ENCODE data around the gene CDKN1C.

The CDKN1C gene

DNA sequence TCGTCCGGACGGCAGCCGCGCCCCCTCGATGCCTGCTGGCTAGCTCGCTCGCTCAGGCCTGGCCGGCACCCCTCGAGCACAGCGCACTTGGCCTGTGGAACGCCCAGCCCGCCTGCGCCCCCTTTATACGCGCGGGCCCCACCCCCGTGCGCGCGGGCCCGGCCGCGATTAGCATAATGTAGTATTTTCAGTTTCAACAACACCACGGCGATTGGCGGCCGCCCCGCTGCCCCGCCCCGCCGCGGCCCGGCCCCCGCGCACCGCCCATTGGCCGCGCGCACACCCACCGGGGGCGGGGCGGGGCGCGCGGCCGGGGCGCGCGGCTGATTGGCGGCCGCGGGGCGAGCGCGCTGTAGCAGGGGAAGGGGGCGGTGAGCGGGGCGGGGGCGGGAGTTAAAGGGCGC lies at the start of gene CDKN1C:
Gene CDKN1C (minus strand): TSS at position 98 of the 404 bp plus-strand sequence. CDS start 319 bp downstream, outside the sequence.
- Mint-ChIP-seq H3K4me3 (peak within 1 kb of the TSS; percentile 80), H3K36me3 (ENCODE audit: low read depth) (no peaks in the 10 kb centered on the region), H3K27me3 (peaks cover 9% of the 10 kb centered on the region), H3K27ac (no peak within 1 kb of the TSS), H3K9me3 (no peaks in the 10 kb centered on the region), H3K4me1 (ENCODE audit: low read depth) (peaks cover 10% of the 10 kb centered on the region)

DNA sequence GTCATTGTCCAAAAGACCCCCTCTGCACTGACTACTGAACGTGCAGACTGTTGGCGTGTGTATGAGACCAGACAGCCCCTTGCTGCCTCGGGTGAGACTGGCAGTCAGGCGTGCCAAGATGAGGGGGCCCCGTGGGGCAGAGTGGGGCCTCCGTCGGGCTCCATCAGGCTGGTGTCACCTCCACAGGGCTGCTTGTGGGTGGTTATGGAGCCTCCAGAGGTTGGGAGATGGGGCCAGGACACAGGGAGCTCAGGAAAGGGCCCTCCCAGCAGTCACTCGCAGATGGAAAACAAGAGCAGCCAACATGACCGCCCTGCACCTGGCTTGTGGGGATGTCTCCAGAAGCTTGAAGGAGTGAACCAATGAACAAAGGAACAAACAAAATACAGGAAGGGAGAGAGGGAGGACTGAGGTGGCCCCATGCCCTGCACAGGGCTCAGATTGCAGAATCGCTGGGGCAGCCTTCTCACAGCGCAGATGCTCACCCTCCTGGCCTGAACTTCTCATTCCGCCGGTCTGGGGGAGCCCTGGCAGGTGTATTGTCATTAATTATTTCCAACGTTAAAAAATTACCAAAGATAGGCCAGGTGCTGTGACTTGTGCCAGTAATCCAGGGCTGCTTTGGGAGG lies 49.1 kb upstream of the CDKN1C start:
- H3K4me1 Mint-ChIP-seq (ENCODE audit: low read depth): peaks cover 22% of the 10 kb centered on the region
- peaks cover 16% of the 10 kb centered on the region for H3K9me3 Mint-ChIP-seq
- no peak overlapping the region for H3K27ac Mint-ChIP-seq
- no peak overlapping the region for H3K4me3 Mint-ChIP-seq
- no peaks in the 10 kb centered on the region for H3K27me3 Mint-ChIP-seq
- H3K36me3 Mint-ChIP-seq (ENCODE audit: low read depth): peaks cover 15% of the 10 kb centered on the region

DNA sequence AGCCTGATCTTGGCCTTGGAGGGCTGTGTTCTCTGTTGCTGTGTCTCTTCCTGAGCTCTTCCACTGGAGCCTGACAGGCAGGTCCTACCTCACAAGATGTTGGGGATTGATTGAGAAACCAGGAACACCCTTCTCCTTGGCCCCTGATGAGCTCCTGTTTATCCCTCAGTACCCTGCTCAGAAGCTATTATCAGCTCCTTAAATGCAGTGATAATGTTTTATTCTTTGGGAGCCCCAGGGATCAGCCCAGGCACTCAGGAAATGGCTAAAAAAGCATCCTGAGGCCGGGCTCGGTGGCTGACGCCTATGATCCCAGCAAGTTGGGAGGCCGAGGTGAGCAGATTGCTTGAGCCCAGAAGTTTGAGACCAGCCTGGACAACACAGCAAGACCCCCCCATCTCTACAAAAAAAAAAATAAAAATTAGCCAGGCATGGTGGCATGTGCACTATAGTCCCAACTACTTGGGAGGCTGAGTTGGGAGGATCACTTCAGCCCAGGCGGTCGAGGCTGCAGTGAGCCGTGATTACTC lies 48.5 kb upstream of the CDKN1C start:
- Mint-ChIP-seq H3K9me3 (peaks cover 16% of the 10 kb centered on the region), H3K27ac (no peak overlapping the region), H3K27me3 (peaks cover under 1% of the 10 kb centered on the region), H3K36me3 (ENCODE audit: low read depth) (peaks cover 15% of the 10 kb centered on the region), H3K4me1 (ENCODE audit: low read depth) (peaks cover 23% of the 10 kb centered on the region), H3K4me3 (no peak overlapping the region)

DNA sequence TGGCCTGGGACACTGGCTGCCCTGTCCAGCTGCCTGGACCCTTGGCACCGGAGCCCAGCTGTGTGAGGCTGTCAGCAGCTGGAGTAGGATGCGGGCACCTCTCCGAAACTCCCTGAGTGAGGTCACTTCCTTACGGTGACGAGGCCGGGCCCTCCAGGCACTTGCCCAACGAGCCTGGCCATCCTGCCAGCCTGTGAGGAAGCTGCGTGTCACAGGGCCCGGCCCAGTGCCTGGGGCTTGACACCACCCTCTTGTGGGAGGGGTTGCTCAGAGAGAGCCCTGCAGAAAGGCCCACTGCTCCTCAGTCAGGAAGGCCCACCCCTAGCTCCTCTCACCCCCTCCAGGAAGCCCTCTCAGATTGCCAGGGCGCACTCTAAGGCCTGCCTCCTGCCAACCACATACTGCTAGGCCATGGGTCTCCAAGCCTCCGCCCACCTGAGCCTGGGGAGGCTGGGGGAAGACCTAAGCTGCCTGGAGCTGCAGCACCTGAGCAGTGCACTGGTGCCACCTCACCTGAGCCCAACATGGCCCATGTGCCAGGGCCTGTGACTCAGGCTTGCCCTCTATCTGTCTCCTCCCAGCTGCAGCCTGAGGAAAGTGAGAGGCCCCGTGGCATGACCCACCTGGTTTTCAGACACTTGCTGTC lies 47.9 kb upstream of the CDKN1C start:
- no peak overlapping the region for H3K4me3 Mint-ChIP-seq
- H3K4me1 Mint-ChIP-seq (ENCODE audit: low read depth): peaks cover 26% of the 10 kb centered on the region
- H3K36me3 Mint-ChIP-seq (ENCODE audit: low read depth): peaks cover 9% of the 10 kb centered on the region
- H3K27ac Mint-ChIP-seq: no peak overlapping the region
- peaks cover 3% of the 10 kb centered on the region for H3K27me3 Mint-ChIP-seq
- H3K9me3 Mint-ChIP-seq: peaks cover 12% of the 10 kb centered on the region

DNA sequence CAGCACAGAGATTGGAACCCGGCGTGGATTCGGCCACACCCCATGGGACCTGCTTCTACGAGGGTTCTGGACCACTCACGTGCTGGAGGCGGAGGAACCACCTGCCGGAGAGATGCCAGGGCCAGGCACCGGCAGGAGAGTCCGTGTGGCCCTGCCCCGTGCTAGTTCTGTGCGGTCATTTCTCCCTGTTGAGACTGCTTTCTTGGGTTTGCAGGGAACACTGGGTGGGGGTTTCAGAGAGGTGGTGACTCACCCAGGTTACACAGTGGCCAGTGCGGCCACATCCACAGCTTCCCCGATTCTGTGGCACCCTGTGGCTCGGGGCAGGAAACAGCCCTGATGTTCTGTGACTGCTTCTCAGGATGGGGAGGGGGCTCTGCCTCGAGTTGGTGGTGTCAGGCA lies 47.3 kb upstream of the CDKN1C start:
- peaks cover 6% of the 10 kb centered on the region for H3K36me3 Mint-ChIP-seq (ENCODE audit: low read depth)
- no peak overlapping the region for H3K4me3 Mint-ChIP-seq
- no peak overlapping the region for H3K27ac Mint-ChIP-seq
- peaks cover 32% of the 10 kb centered on the region for H3K4me1 Mint-ChIP-seq (ENCODE audit: low read depth)
- peaks cover 9% of the 10 kb centered on the region for H3K27me3 Mint-ChIP-seq
- H3K9me3 Mint-ChIP-seq: peaks cover 6% of the 10 kb centered on the region

DNA sequence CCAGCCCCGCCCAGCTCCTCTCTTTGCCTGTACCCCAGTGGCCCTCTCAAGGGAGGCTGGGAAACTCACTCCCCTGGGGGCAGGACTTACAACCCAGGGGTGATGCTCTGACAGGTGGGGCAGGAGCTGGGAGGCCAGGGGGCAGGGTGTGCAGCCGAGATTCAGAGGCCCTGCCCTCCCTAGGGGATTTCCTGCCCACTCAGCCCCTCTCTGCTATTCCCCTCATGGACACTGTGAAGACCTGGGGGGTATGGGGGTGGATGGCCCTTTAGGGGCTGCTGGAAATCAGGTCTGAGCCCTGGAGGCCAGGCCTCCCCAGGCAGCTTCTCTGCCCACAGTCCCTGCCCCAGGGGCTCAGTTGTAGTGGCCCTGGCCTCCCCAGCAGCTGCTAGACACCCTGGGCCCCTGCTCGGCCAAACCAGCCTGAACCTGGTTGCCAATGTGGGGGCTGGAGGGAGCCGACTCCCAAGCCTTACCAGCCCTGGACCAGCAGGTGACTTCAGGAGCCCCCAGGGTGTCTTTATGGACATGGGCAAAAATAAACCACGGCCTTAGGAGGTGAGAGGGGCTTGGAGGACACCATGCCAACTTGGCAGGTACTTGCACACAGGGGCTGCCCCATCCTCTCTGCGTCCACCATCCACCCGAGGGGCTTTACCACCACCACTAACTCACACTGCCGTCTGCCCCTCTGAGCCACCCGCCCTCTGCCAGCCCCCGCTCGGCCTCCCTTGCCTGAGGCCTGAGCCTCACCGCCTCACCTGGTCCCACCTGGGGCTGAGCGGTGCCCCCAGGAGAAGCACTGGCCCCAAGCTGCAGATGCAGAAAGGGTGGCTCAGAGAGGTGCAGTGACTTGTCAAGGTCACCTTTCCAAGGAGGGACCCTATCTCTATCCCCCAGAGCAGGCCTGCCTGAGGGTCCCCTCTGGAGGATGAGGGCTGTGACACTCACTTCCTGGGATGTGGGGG lies 46.5 kb upstream of the CDKN1C start:
- Mint-ChIP-seq H3K4me1 (ENCODE audit: low read depth) (peaks cover 37% of the 10 kb centered on the region), H3K9me3 (no peaks in the 10 kb centered on the region), H3K4me3 (no peak overlapping the region), H3K27me3 (peaks cover 15% of the 10 kb centered on the region), H3K27ac (no peak overlapping the region), H3K36me3 (ENCODE audit: low read depth) (no peaks in the 10 kb centered on the region)

DNA sequence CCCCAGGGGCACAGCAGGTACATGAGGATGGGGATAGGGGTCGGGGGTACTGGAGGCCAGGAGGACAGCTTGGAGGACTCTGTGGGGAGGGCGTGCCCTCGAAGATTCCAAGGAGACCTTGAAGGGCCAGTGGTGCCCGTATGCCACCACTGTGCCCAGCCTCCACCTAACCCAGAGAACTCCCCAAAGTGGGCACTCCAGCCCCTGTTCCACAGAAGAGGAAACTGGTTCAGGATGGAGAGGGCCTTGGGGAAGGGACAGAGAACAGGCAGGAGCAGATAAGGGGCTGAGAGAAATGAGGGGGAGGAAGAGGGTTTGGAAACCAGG lies 45.8 kb upstream of the CDKN1C start:
- no peak overlapping the region for H3K27ac Mint-ChIP-seq
- peaks cover 37% of the 10 kb centered on the region for H3K4me1 Mint-ChIP-seq (ENCODE audit: low read depth)
- peaks cover 17% of the 10 kb centered on the region for H3K27me3 Mint-ChIP-seq
- no peaks in the 10 kb centered on the region for H3K9me3 Mint-ChIP-seq
- no peaks in the 10 kb centered on the region for H3K36me3 Mint-ChIP-seq (ENCODE audit: low read depth)
- H3K4me3 Mint-ChIP-seq: no peak overlapping the region

DNA sequence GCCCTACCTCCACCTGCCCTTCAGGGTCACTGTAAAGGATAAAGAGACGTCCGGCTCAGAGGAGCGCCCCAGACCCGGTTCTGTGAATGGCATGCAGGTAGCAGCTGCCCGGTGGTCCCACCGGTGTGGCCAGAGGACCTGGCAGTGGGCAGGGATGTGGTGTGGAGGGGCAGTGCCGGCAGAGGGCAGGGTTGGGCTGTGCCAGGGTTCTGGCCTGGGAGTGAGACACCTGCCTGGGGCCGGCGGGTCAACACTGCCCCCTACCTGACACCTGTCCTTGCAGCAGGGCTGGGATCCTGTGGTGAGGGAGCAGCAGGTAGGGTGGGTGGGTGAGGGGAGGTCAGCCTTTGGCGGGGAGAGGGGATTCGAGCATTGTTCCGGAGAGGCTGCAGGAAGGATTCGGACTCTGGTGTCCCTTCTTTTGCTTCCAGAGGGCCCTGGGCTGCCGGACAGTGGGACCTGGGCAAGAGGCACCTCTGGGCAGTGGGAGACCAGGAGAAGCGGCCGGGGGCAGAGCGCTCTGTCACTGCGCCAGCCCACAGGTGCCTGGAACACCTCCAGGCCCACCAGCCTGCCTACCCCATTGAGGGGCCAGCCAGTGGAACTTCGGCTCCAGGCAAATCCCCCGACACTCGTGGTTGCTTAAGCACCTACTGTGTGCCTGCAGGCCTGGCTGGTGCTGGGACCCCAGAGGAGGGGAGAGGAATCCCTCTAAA lies 45.3 kb upstream of the CDKN1C start:
- H3K27ac Mint-ChIP-seq: no peak overlapping the region
- peaks cover 19% of the 10 kb centered on the region for H3K27me3 Mint-ChIP-seq
- H3K9me3 Mint-ChIP-seq: no peaks in the 10 kb centered on the region

DNA sequence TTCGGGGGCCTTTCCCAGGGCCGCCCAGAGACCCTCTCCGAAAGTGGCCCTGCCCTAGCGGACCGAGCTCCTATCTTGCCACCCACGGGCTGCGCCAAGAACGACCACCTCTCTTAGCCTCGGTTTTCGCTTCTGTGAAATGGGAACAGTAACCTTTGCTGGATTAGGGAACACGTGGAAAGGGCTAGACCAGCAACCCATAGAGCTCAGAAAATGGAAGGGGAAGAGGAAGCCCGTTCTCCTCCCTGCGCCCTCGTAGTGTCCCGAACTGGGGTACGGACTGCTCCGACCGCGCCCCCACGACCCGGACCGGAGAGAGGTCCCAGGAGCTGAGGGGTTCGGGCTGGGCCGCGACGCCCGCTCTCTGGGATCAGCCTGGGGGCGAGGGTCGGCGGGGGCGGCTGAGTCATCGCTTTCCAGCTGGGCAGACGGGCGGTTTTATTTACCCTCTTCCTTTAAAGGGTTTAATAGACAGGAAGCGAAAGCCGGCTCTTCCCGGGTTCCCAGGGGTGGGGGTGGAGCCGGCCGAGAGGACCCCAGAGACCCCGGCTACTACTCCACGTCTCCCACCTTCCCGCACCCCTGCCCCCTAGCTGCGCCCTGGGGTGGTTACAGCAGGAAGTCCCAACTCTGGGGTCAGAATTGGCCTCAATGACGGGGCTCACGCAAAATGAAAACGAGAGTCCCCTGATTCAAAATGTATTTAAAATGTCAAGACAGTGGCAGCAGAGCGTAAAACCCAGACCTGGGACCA lies 44.6 kb upstream of the CDKN1C start:
- no peaks in the 10 kb centered on the region for H3K9me3 Mint-ChIP-seq
- H3K4me3 Mint-ChIP-seq: peak overlapping the region; percentile 84
- no peaks in the 10 kb centered on the region for H3K36me3 Mint-ChIP-seq (ENCODE audit: low read depth)
- H3K27me3 Mint-ChIP-seq: peaks cover 19% of the 10 kb centered on the region
- peak overlapping the region; percentile 86 for H3K27ac Mint-ChIP-seq
- H3K4me1 Mint-ChIP-seq (ENCODE audit: low read depth): peaks cover 37% of the 10 kb centered on the region

More for the DNA sequence above, 45.3 kb upstream of the CDKN1C start:
- Mint-ChIP-seq H3K4me1 (ENCODE audit: low read depth) (peaks cover 37% of the 10 kb centered on the region), H3K36me3 (ENCODE audit: low read depth) (no peaks in the 10 kb centered on the region), H3K4me3 (peak overlapping the region; percentile 75)

DNA sequence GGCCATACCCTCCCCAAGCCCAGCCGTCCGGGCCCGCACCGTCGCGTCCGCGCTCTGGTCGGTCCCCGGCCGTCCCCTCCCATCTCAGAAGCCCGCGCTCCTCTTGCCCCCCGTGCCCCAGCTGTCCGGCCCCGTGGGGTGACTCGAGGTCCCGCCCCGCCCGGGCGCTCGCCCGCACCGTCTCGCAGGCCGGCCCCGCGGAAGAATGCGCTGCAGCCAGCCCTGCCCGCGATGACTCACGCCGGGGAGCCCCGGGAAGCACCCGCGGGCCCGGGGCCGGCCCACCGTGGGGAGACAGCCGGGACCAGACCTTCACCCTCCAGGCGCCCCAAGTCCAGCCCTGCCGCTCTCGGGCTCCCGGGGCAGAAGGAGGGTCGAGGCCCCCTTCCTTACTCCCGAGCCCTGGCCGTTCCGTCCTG lies 44.0 kb upstream of the CDKN1C start:
- peaks cover 19% of the 10 kb centered on the region for H3K27me3 Mint-ChIP-seq
- H3K27ac Mint-ChIP-seq: peak overlapping the region; percentile 86
- H3K4me3 Mint-ChIP-seq: peak overlapping the region; percentile 84
- no peaks in the 10 kb centered on the region for H3K9me3 Mint-ChIP-seq
- peaks cover 37% of the 10 kb centered on the region for H3K4me1 Mint-ChIP-seq (ENCODE audit: low read depth)
- no peaks in the 10 kb centered on the region for H3K36me3 Mint-ChIP-seq (ENCODE audit: low read depth)

DNA sequence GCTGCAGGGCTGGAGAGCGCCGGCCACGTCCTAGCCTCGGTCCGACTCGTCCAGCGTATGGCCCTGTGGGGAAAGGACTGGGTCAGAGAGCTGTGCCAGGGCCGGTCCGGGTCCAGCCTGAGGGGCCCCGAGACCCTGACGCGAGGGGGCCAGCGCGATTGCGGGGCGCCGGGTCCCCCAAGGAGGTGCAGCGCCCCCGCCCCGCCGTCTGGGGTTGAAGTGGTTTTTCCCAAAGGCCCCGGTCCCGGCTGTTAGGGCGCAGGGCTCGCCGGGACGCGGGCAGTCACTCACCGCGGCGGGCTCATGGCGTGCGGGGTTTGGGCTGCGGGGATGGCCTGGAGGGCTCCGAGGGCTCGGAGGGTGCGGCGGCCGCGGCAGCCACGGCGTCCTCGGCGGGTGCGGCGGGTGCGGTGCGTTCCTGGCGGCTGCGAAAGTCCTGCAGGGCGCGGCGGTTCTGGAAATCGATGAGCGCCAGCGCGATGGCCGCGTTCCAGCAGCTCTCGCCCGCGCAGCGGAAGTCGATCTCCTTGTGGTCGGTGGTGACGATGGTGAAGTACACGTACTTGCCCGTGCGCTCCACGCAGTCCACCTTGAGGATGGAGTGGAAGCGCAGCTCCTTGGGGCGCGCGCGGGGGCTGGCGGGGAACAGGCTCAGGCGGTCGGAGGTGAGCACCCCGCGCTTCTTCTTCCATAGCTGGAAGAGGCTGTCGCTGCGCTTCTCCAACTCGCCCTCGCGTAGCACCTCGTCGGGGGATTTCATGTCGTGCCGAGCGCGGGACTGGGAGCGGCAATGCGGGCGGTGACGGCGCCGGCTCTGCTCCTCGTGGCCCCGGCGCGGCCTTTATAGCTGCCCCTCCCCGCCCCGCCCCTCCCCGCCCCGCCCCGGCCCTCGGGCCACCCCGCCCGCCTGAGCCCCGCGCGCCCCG lies 43.3 kb upstream of the CDKN1C start, which contains the start of gene PHLDA2:
Gene PHLDA2 (minus strand): TSS at position 816 of the 926 bp plus-strand sequence. CDS start 56 bp downstream, at position 760.
- H3K9me3 Mint-ChIP-seq: no peaks in the 10 kb centered on the region

DNA sequence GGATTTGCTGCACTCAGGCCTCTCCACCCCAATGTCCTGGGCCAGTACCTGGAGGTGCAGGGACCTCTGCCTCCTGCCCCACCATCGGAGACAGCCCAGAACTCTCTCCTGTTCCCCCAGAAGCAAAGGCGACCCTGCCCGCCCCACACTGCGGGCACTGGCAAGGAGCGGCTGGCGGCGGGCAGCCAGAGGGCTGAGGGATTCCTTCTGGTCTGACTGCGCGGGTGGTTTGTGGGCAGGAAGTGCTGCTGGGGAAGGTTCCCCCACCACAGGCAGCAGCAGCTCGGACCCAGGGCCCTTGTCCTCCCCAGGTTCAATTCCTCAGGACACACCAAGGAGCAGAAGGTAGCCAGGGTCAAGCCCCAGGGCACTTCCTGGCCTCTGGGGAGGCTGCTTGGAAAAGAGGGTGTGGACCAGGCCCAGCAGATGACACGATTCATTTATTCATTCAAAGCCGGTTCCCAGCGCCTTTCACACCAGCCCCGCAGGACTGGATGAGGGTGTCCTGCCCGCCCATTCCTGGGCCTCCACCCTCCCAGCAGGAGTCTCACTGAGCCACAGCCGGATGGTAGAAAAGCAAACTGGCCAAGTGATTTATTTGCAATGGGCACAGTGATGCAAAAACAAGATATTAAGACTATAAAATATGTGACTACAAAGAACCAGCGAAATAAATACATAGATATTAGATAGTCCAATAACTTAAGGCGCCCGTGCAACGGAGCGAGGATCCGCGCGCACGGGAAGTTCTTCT lies 42.5 kb upstream of the CDKN1C start:
- H3K4me1 Mint-ChIP-seq (ENCODE audit: low read depth): peaks cover 26% of the 10 kb centered on the region
- peak overlapping the region; percentile 73 for H3K4me3 Mint-ChIP-seq
- no peaks in the 10 kb centered on the region for H3K36me3 Mint-ChIP-seq (ENCODE audit: low read depth)
- no peak overlapping the region for H3K27ac Mint-ChIP-seq
- H3K9me3 Mint-ChIP-seq: no peaks in the 10 kb centered on the region
- H3K27me3 Mint-ChIP-seq: peaks cover 19% of the 10 kb centered on the region

More for the DNA sequence above, 43.3 kb upstream of the CDKN1C start, which contains the start of gene PHLDA2:
- Mint-ChIP-seq H3K27ac (peak within 1 kb of the TSS; percentile 86), H3K36me3 (ENCODE audit: low read depth) (no peaks in the 10 kb centered on the region), H3K27me3 (peaks cover 19% of the 10 kb centered on the region), H3K4me1 (ENCODE audit: low read depth) (peaks cover 35% of the 10 kb centered on the region), H3K4me3 (peak within 1 kb of the TSS; percentile 84)
